NCI-H2196 treated with DMSO at 0.1 percent for 48 hours (cell line): ENCODE data around the gene NSF.
"Not testable (repeated sequence)": the region's sequence is repeated elsewhere in the genome, so short reads cannot be mapped to it uniquely, and the experiment has no call there.

ENCODE experiments used
- DNase-seq: peaks from one replicate; lab custom pipeline; 2025; ENCODE audit not compliant: unreplicated experiment; lab: John Stamatoyannopoulos, UW

The NSF gene

GRCh38 chr17:46590157-46591146, at the start of gene NSF:
Gene NSF, plus strand, starts transcription at chr17:46590669. Its CDS starts 107 bp downstream, at chr17:46590776.
- not testable (repeated sequence) for DNase-seq

GRCh38 chr17:46548607-46549006, 41.9 kb upstream of the NSF start:
- not testable (repeated sequence) for DNase-seq

GRCh38 chr17:46559155-46559554, 31.3 kb upstream of the NSF start:
- not testable (repeated sequence) for DNase-seq

- not testable (repeated sequence) for DNase-seq
Measured at GRCh38 chr17:46560048-46560447, 30.4 kb upstream of the NSF start.

- DNase-seq = not testable (repeated sequence)
Measured at GRCh38 chr17:46566284-46566683, 24.2 kb upstream of the NSF start.

GRCh38 chr17:46566980-46567379, 23.5 kb upstream of the NSF start:
- DNase-seq = not testable (repeated sequence)

- not testable (repeated sequence) for DNase-seq
Measured at GRCh38 chr17:46571796-46572195, 18.7 kb upstream of the NSF start.

GRCh38 chr17:46579083-46580075, 11.1 kb upstream of the NSF start, which contains the start of gene ARL17A:
Gene ARL17A, minus strand, starts transcription at chr17:46579691. Its CDS starts 3,369 bp downstream, at chr17:46576322.
- not testable (repeated sequence) for DNase-seq

GRCh38 chr17:46580082-46580481, 10.4 kb upstream of the NSF start:
- not testable (repeated sequence) for DNase-seq

- DNase-seq = not testable (repeated sequence)
Measured at GRCh38 chr17:46585444-46585843, 5.0 kb upstream of the NSF start.

- not testable (repeated sequence) for DNase-seq
Measured at GRCh38 chr17:46591332-46591731, 863 bp downstream of the NSF start.

GRCh38 chr17:46598344-46598931, 8.0 kb downstream of the NSF start:
- DNase-seq = not testable (repeated sequence)

- DNase-seq = not testable (repeated sequence)
Measured at GRCh38 chr17:46600767-46601166, 10.3 kb downstream of the NSF start.

- DNase-seq = not testable (repeated sequence)
Measured at GRCh38 chr17:46603125-46603524, 12.7 kb downstream of the NSF start.

GRCh38 chr17:46611304-46611703, 20.8 kb downstream of the NSF start:
- not testable (repeated sequence) for DNase-seq

- not testable (repeated sequence) for DNase-seq
Measured at GRCh38 chr17:46613876-46614275, 23.4 kb downstream of the NSF start.

GRCh38 chr17:46617121-46617520, 26.7 kb downstream of the NSF start:
- DNase-seq = not testable (repeated sequence)

GRCh38 chr17:46618975-46619374, 28.5 kb downstream of the NSF start:
- DNase-seq = not testable (repeated sequence)

GRCh38 chr17:46623790-46624189, 33.3 kb downstream of the NSF start:
- DNase-seq = not testable (repeated sequence)

GRCh38 chr17:46624726-46625125, 34.3 kb downstream of the NSF start:
- not testable (repeated sequence) for DNase-seq
